Heart left ventricle (tissue), 13 donors: ENCODE measurements around the gene HBB.

Experiments
- CTCF ChIP-seq, 12 donors: fragments of 200-600 bp; sonication (generic) in 4 of 12; IDR thresholded peaks; one replicate each; pipeline versions ENCODE4 v1.5.0 to v1.8.0; 2018 to 2022; ENCODE audit warnings: antibody characterized with exemption in 12 of 12, mild to moderate bottlenecking in 5 of 12
- POLR2A ChIP-seq, 2 donors: fragments of 450-650 bp; IDR thresholded peaks; one replicate each; pipeline ENCODE4 v1.6.1; 2017; ENCODE audit warnings: antibody characterized with exemption in 2 of 2, mild to moderate bottlenecking in 2 of 2, moderate library complexity in 2 of 2
- donor health status: ischemic (EF 13 %, LVEDD 7.1; RV severe dilation, severe dysfunction).
- donor health status: DM: no; HTN: yes; CAD: no.
- donor health status: DM: no; HTN: no; CAD: no.
- donor health status: ischemic (EF 25% LVEDD 6.9; RV normal size, moderate dysfunction).
- donor health status: ischemic (EF 25% LVEDD 5.7; RV mildly dilated, moderate dysfunction).
- donor health status: ischemic (EF 35%, LVEDD 5.7; RV mildly dilated, moderate dysfunction).
- donor health status: nonischemic (EF 11% LVEDD 7.7; RV severe dilation, severe dysfunction).
- donor health status: DM: yes; HTN: yes; CAD: no.
- donor health status: PGD.
- donor health status: ischemic (EF 29% LVEDD 5.4; RV normal size, mild dysfunction).
- donor health status: nonischemic (EF 23%, LVEDD 6.1; RV moderate dilation, normal function).

GRCh38 chr11:5229356-5229755 is 2.5 kb upstream of the HBB start:
- TF ChIP-seq CTCF (IDR thresholded peaks at IDR 0.05): no peak
- no peak for TF ChIP-seq POLR2A (IDR thresholded peaks at IDR 0.05)
